ENCODE data around the gene ERBIN.

DNA sequence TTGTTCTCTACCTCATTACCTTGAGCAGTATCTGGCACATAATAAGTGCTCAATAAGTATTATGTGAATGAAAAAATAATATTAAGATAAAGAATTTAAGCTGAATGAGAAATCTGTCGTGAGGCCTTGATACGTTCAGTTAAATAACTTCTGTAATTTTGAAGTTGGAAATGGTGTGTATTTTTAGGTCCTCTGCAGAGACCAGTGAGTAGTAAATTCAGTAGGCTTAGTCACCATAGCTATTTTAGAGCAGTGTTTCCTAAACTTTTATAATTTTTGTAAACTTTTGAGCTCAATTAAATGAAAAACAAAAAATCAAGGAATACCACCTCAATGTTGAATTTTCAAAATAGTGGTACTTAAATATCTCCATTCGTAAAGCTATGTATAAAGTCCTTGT lies 25.0 kb downstream of the ERBIN start:
- TF ChIP-seq CTCF (conservative IDR thresholded peaks at IDR 0.05) = no peak
- no peak for TF ChIP-seq ZFX (IDR thresholded peaks at IDR 0.05)
